ENCODE measurements around the gene PKD2. TPM values are rescaled to one million over a fixed set of nuclear protein-coding genes. Genes with fewer than 3 reads are reported as not detected.

PKD2 gene
- total RNA-seq, 1 donor from 2014 or later, result 12.4 TPM

DNA sequence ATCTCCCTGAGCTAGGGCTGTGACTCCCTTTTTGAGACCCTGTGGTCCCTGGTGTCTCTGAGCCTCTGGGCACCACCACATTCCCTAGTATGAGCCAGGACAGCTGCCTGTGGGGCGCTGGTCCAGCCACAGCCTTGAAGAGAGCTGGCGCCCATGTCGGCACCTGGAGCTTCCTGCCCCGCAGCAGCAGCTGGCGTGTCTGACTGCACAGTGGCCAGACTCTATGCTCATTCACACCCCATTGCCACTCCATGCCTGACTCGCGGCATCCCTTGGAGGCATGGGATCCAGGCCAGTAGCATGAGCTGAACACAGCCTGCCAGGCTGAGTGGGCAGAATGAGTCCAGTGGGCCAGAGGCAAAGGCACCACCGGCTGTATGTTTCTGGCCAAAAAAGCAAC, 40.2 kb upstream of the PKD2 start:
- DNase-seq (ENCODE audit: low read depth) (no peak), FAIRE-seq (no peak)
- H3K36me3 ChIP-seq (ENCODE audit: control insufficient read depth, insufficient read depth, low read length), result no peaks in the 10 kb centered on the region
- H3K27me3 ChIP-seq (ENCODE audit: control insufficient read depth, insufficient read depth, low read length), result no peaks in the 10 kb centered on the region
- no peak overlapping the region for H3K4me3 ChIP-seq (ENCODE audit: low read depth, low read length)
- TF ChIP-seq, protein P1, sequence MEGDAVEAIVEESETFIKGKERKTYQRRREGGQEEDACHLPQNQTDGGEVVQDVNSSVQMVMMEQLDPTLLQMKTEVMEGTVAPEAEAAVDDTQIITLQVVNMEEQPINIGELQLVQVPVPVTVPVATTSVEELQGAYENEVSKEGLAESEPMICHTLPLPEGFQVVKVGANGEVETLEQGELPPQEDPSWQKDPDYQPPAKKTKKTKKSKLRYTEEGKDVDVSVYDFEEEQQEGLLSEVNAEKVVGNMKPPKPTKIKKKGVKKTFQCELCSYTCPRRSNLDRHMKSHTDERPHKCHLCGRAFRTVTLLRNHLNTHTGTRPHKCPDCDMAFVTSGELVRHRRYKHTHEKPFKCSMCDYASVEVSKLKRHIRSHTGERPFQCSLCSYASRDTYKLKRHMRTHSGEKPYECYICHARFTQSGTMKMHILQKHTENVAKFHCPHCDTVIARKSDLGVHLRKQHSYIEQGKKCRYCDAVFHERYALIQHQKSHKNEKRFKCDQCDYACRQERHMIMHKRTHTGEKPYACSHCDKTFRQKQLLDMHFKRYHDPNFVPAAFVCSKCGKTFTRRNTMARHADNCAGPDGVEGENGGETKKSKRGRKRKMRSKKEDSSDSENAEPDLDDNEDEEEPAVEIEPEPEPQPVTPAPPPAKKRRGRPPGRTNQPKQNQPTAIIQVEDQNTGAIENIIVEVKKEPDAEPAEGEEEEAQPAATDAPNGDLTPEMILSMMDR (IDR thresholded peaks at IDR 0.05; ENCODE audit: insufficient read depth, low read length, severe bottlenecking), result no peak

DNA sequence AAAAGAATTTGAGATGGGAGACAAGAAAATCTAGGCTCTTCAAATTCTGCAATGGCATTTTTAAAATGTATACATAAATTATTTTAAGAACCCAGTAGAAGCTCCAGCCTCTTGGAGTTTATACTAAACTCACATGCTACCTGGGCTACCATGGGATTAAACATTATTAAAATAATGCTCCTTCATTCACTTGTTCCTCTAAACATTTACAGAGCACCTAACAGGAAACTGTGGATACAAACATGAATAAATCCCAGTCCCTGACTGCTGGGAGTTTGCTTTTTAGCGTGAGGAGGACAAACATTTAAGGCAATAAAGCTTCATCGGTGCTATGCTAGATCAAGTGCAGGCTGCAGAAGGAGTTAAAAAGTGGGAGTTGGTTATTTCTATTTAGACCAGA, 37.3 kb upstream of the PKD2 start:
- TF ChIP-seq, protein P1 (IDR thresholded peaks at IDR 0.05; ENCODE audit: insufficient read depth, low read length, severe bottlenecking), result no peak
- Histone ChIP-seq H3K27me3 (ENCODE audit: control insufficient read depth, insufficient read depth, low read length) (no peaks in the 10 kb centered on the region), H3K4me3 (ENCODE audit: low read depth, low read length) (no peak overlapping the region), H3K36me3 (ENCODE audit: control insufficient read depth, insufficient read depth, low read length) (no peaks in the 10 kb centered on the region)
- DNase-seq (ENCODE audit: low read depth) (no peak), FAIRE-seq (no peak)

DNA sequence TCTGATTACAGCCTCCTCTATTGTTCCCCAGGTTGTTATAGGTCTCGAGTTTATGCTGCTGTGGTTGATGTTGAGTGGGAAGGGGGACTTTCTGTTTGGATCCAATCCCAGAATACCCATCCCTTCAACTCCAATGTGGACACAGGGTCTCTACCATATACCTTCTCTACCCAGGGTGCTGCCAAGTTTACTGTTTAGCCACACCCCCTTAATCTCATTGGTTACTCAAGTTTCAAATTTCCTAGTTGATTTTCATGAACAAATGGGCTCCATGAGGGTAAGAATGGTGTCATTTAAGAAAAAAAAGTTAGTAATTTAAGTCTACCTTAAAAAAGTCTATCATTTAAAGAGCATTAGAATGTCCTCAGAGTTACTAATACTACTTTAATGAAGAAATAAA, 35.6 kb upstream of the PKD2 start:
- H3K36me3 ChIP-seq (ENCODE audit: control insufficient read depth, insufficient read depth, low read length), result no peaks in the 10 kb centered on the region
- DNase-seq (ENCODE audit: low read depth), result no peak
- H3K27me3 ChIP-seq (ENCODE audit: control insufficient read depth, insufficient read depth, low read length), result no peaks in the 10 kb centered on the region
- no peak overlapping the region for H3K4me3 ChIP-seq (ENCODE audit: low read depth, low read length)
- TF ChIP-seq, protein P1 (IDR thresholded peaks at IDR 0.05; ENCODE audit: insufficient read depth, low read length, severe bottlenecking), result no peak
- no peak for FAIRE-seq

DNA sequence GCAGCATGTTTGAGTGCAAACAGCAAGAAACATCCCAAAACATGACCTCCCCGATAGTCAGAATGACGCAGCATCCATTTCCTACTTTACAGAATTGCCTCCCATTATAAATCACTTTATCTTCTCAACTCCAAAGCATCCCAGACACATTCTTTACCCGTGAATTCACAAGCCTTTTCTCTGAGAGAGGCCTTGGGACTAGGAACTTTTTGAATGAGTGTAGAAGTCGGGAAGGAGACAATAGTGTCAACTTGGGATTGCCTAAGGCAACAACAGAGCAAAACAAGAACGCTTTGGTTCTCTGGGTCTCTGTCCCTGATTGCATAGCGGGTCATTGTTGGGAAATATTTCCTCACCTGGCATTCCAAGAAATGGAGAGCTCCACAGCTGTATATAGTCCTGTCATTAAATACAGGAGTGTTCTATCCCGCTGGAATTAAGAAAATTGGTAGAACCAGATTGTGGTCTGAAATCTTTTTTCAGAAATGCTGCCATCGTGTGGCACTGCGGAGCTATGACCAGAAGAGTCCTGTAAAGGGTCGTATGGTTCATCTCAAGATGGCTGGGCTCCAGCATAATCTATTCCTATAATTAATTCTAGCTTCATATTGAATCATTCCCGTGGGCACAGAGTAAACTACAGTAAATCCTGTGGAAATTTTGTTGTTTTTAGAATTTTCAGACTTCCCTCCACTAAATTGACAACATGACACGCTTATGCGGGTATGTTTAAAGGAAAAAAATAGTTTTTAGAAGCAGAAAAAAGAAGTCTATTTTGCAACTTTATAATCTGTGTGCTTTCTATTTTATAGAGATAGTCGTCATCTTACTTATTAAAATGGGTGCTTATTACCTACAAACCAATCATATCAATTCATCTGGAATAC, 33.9 kb upstream of the PKD2 start:
- Histone ChIP-seq H3K4me3 (ENCODE audit: low read depth, low read length) (no peak overlapping the region), H3K36me3 (ENCODE audit: control insufficient read depth, insufficient read depth, low read length) (no peaks in the 10 kb centered on the region), H3K27me3 (ENCODE audit: control insufficient read depth, insufficient read depth, low read length) (peaks cover 2% of the 10 kb centered on the region)
- TF ChIP-seq, protein P1 (IDR thresholded peaks at IDR 0.05; ENCODE audit: insufficient read depth, low read length, severe bottlenecking), result peak; percentile 62
- no peak for FAIRE-seq
- DNase-seq (ENCODE audit: low read depth), result peak; percentile 61

DNA sequence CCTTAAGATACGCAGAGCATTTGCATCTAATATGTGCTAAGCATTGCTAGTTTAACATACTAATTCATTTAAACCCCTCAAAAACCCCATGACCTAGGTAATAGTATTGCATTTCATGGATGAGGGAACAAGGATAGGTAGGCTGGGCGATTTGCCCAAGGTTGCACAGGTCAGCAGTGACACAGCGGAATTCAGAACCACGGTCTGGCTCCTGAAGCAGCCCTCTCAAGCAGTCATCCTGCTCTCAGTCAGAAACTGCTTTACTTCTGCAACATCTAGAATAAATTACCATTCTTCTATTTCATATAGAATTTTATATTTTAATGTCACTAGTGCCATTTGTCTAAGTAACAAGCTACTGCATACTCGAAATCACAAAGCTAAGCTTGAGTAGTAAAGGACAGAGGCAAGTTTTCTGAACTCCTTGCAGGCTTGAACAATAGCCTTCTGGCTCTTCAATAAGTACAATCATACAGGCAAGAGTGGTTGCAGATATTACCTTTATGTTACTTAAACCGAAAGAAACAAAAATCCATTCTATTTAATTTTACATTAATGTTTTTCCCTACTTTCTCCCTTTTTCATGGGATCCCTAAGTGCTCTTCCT, 32.5 kb upstream of the PKD2 start:
- TF ChIP-seq, protein P1 (IDR thresholded peaks at IDR 0.05; ENCODE audit: insufficient read depth, low read length, severe bottlenecking), result no peak
- FAIRE-seq, result no peak
- Histone ChIP-seq H3K4me3 (ENCODE audit: low read depth, low read length) (no peak overlapping the region), H3K27me3 (ENCODE audit: control insufficient read depth, insufficient read depth, low read length) (peaks cover 2% of the 10 kb centered on the region), H3K36me3 (ENCODE audit: control insufficient read depth, insufficient read depth, low read length) (no peaks in the 10 kb centered on the region)
- DNase-seq (ENCODE audit: low read depth), result peak; percentile 28

All from bronchial epithelial cell (primary cell).